SK-N-SH treated with all-trans-retinoic acid at 6 μM for 48 hours (cell line): ENCODE measurements around the gene GMIP.

Experiments used
- ATAC-seq: fragments of 200-7000 bp; cut with Tn5 transposase; 3 replicates; pipeline ENCODE4 v1.9.1; 2020; ENCODE audit warnings: mild to moderate bottlenecking, moderate library complexity
- BACH2 ChIP-seq: fragments of 250-450 bp; sonication (Bioruptor Pico); IDR thresholded peaks from 2 replicates; pipeline ENCODE4 v1.9.0; 2021; ENCODE audit warnings: mild to moderate bottlenecking, borderline replicate concordance
- CREB5 ChIP-seq: fragments of 250-450 bp; sonication (Bioruptor Pico); IDR thresholded peaks from 2 replicates; pipeline ENCODE4 v1.5.1; 2020; ENCODE audit warnings: low read depth, mild to moderate bottlenecking, moderate library complexity
- CSDC2 ChIP-seq: fragments of 250-450 bp; sonication (Bioruptor Pico); IDR thresholded peaks from 2 replicates; pipeline ENCODE4 v1.5.0; 2020; ENCODE audit warnings: mild to moderate bottlenecking, moderate library complexity
- CSRNP3 ChIP-seq: fragments of 250-450 bp; sonication (Bioruptor Pico); IDR thresholded peaks from 2 replicates; pipeline ENCODE4 v1.5.1; 2021; ENCODE audit warnings: mild to moderate bottlenecking, moderate library complexity
- GLIS3 ChIP-seq: fragments of 250-450 bp; sonication (Bioruptor Pico); IDR thresholded peaks from 2 replicates; pipeline ENCODE4 v1.5.0; 2020; ENCODE audit warnings: mild to moderate bottlenecking, moderate library complexity
- ISL1 ChIP-seq: fragments of 250-450 bp; sonication (Bioruptor Pico); IDR thresholded peaks from 2 replicates; pipeline ENCODE4 v2.1.2; 2022; ENCODE audit warnings: mild to moderate bottlenecking, moderate library complexity
- OSR1 ChIP-seq: fragments of 250-450 bp; sonication (Bioruptor Pico); IDR thresholded peaks from 2 replicates; pipeline ENCODE4 v1.8.0; 2022; ENCODE audit warnings: moderate library complexity, mild to moderate bottlenecking, inconsistent platforms
- PATZ1 ChIP-seq: fragments of 250-450 bp; sonication (Bioruptor Pico); IDR thresholded peaks from 2 replicates; pipeline ENCODE4 v1.8.0; 2020; ENCODE audit warnings: mild to moderate bottlenecking, moderate library complexity, borderline replicate concordance
- POU6F1 ChIP-seq: fragments of 250-450 bp; sonication (Bioruptor Pico); IDR thresholded peaks from 2 replicates; pipeline ENCODE4 v1.8.0; 2021; ENCODE audit warnings: low read depth, mild to moderate bottlenecking, moderate library complexity, borderline replicate concordance
- PPARA ChIP-seq: fragments of 250-450 bp; sonication (Bioruptor Pico); IDR thresholded peaks from 2 replicates; pipeline ENCODE4 v1.5.0; 2020; ENCODE audit warnings: mild to moderate bottlenecking, borderline replicate concordance
- RARB ChIP-seq: fragments of 250-450 bp; sonication (Bioruptor Pico); IDR thresholded peaks from 2 replicates; pipeline ENCODE4 v1.8.0; 2021; ENCODE audit warnings: mild to moderate bottlenecking, moderate library complexity
- SNAI2 ChIP-seq: fragments of 250-450 bp; sonication (Bioruptor Pico); IDR thresholded peaks from 2 replicates; pipeline ENCODE4 v1.5.0; 2020; ENCODE audit warnings: mild to moderate bottlenecking, moderate library complexity
- TCF4 ChIP-seq: fragments of 250-450 bp; sonication (Bioruptor Pico); IDR thresholded peaks from 2 replicates; pipeline ENCODE4 v1.8.0; 2021; ENCODE audit warnings: mild to moderate bottlenecking, moderate library complexity, borderline replicate concordance
- TOX ChIP-seq: fragments of 250-450 bp; sonication (Bioruptor Pico); IDR thresholded peaks from 2 replicates; pipeline ENCODE4 v1.8.0; 2021; ENCODE audit warnings: mild to moderate bottlenecking, moderate library complexity, borderline replicate concordance
- TSHZ2 ChIP-seq: fragments of 250-450 bp; sonication (Bioruptor Pico); IDR thresholded peaks from 2 replicates; pipeline ENCODE4 v1.5.0; 2020; ENCODE audit warnings: mild to moderate bottlenecking, moderate library complexity
- ZFP3 ChIP-seq: fragments of 250-450 bp; sonication (Bioruptor Pico); IDR thresholded peaks from 2 replicates; pipeline ENCODE4 v1.5.0; 2020; ENCODE audit warnings: mild to moderate bottlenecking, moderate library complexity
- ZFP30 ChIP-seq: fragments of 450-650 bp; formaldehyde crosslinking; IDR thresholded peaks from 2 replicates; pipeline ENCODE4 v1.5.0; 2022; ENCODE audit warnings: mild to moderate bottlenecking, moderate library complexity
- ZNF565 ChIP-seq: fragments of 450-650 bp; formaldehyde crosslinking; conservative IDR thresholded peaks from 2 replicates; pipeline ENCODE4 v1.5.0; 2020; ENCODE audit warnings: low read depth, mild to moderate bottlenecking, moderate library complexity
- ZNF70 ChIP-seq: fragments of 450-650 bp; formaldehyde crosslinking; IDR thresholded peaks from 2 replicates; pipeline ENCODE4 v1.5.0; 2020; ENCODE audit warnings: mild to moderate bottlenecking, moderate library complexity
- ZNF8 ChIP-seq: fragments of 450-650 bp; formaldehyde crosslinking; IDR thresholded peaks from 2 replicates; pipeline ENCODE4 v1.5.0; 2020; ENCODE audit warnings: mild to moderate bottlenecking, moderate library complexity

Gene GMIP

GRCh38 chr19:19650331-19650730 is 6.9 kb upstream of the GMIP start:
- TF ChIP-seq ZNF8 (CRISPR knock-in tag) = no peak
- no peak for TF ChIP-seq ZNF70 (CRISPR knock-in tag)
- no peak for TF ChIP-seq TCF4 (CRISPR knock-in tag)
- no peak for TF ChIP-seq GLIS3
- TF ChIP-seq POU6F1 = no peak
- TF ChIP-seq RARB (CRISPR knock-in tag) = no peak
- TF ChIP-seq ZFP30 = no peak
- no peak for TF ChIP-seq BACH2 (CRISPR knock-in tag)
- no peak for TF ChIP-seq PPARA (CRISPR knock-in tag)
- no peak for TF ChIP-seq CREB5 (CRISPR knock-in tag)
- no peak for TF ChIP-seq OSR1 (CRISPR knock-in tag)
- no peak for TF ChIP-seq TOX
- TF ChIP-seq ZNF565 (CRISPR knock-in tag) = no peak
- TF ChIP-seq TSHZ2 = no peak
- no peak for TF ChIP-seq CSDC2 (CRISPR knock-in tag)
- ATAC-seq = no peak

DNA sequence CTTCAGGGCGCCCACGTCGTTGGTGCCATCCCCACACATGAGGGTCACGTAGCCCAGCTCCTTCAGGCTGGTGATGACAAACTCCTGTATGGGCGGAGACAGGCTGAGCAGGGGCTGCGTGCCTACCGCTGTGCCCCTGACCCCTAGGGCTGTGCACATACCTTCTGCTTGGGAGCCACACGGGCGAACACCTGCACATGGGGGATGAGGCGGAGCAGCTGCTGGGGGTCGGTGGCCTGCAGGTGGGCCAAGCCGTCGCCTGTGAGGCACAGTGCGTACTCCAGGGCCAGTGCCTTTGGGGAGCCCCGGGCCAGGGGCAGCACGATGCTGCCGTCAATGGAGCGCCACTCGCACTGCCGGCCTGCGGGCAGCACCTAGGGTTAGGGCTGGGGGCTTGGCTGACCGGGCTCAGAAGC is 6.1 kb upstream of the GMIP start:
- no peak for ATAC-seq
- TF ChIP-seq RARB (CRISPR knock-in tag) (no peak), CSRNP3 (CRISPR knock-in tag) (no peak), POU6F1 (no peak), ISL1 (CRISPR knock-in tag) (no peak)

DNA sequence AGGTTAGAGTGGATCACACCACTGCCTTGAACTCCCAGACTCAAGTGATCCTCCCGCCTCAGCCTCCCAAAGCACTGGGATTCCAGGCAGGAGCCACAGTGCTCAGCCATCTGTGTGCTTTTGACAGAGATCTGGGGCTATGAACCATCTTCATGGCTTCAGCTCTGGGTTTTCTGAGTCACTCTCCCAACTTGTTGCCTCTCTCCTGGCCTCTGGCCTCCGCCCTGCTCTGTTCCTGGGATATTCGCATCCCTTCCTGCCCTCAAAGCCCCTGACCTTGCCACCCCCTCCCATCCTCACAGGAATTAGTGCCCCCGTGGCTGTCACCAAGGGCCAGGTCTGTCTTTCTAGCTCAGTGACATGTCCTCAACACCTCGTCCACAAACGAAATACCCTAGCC is 5.7 kb upstream of the GMIP start:
- ATAC-seq = no peak
- no peak for TF ChIP-seq POU6F1
- no peak for TF ChIP-seq CREB5 (CRISPR knock-in tag)
- TF ChIP-seq SNAI2 = no peak
- no peak for TF ChIP-seq ZFP3
- no peak for TF ChIP-seq TSHZ2
- no peak for TF ChIP-seq CSRNP3 (CRISPR knock-in tag)
- no peak for TF ChIP-seq PATZ1 (CRISPR knock-in tag)
